Peyer's patch (tissue), 4 donors: ENCODE results near the gene PABPN1L. TPM values are rescaled to one million over a fixed set of nuclear protein-coding genes. Genes with fewer than 3 reads are reported as not detected.

ENCODE experiments used
- DNase-seq, 3 donors: peaks; one replicate each; pipeline ENCODE4 v3.0.0-alpha.2; 2017 to 2019
- H3K27ac ChIP-seq, 4 donors: fragments of 200-600 bp; sonication (generic); one replicate each; pipeline ENCODE4 v1.5.1; 2016 to 2019
- H3K27me3 ChIP-seq, 2 donors: fragments of 200-600 bp; sonication (generic); one replicate each; pipeline ENCODE4 v1.5.1; 2019
- H3K36me3 ChIP-seq, 3 donors: fragments of 200-600 bp; sonication (generic); one replicate each; pipeline ENCODE4 v1.5.1; 2016 to 2019
- H3K4me1 ChIP-seq, 4 donors: fragments of 200-600 bp; sonication (generic); one replicate each; pipeline ENCODE4 v1.5.1; 2016 to 2019
- H3K4me3 ChIP-seq, 4 donors: fragments of 200-600 bp; sonication (generic); 1 replicate in 3 of 4; 2 replicates in 1 of 4; pipeline ENCODE4 v1.5.1; 2016 to 2019; ENCODE audit warnings: mild to moderate bottlenecking in 1 of 4
- H3K9me3 ChIP-seq, 4 donors: fragments of 200-600 bp; sonication (generic); one replicate each; pipeline ENCODE4 v1.5.1; 2016 to 2019; ENCODE audit warnings: mild to moderate bottlenecking in 1 of 4
- POLR2A ChIP-seq, 2 donors: fragments of 450-650 bp; IDR thresholded peaks; one replicate each; pipeline ENCODE4 v1.5.1; 2017; ENCODE audit warnings: antibody characterized with exemption in 2 of 2, mild to moderate bottlenecking in 2 of 2, moderate library complexity in 2 of 2
- total RNA-seq, 4 donors: library from RNA; depleted of rRNA; stranded (reverse); fragments of >200 nt; gene quantifications; one replicate each; pipeline ENCODE4 v1.1.0, GENCODE V29; 2016
- TF ChIP-seq, protein P1 (sequence below), 6 experiments: fragments of 450-650 bp in 4 of 6; fragments of 200-600 bp in 2 of 6; sonication (generic) in 1 of 6; IDR thresholded peaks; one replicate each; pipeline ENCODE4 v1.5.1; 2017 to 2019; ENCODE audit warnings: antibody characterized with exemption in 6 of 6, mild to moderate bottlenecking in 3 of 6, moderate library complexity in 1 of 6

PABPN1L gene
- total RNA-seq, 4 donors from 2014 or later, result not detected

DNA sequence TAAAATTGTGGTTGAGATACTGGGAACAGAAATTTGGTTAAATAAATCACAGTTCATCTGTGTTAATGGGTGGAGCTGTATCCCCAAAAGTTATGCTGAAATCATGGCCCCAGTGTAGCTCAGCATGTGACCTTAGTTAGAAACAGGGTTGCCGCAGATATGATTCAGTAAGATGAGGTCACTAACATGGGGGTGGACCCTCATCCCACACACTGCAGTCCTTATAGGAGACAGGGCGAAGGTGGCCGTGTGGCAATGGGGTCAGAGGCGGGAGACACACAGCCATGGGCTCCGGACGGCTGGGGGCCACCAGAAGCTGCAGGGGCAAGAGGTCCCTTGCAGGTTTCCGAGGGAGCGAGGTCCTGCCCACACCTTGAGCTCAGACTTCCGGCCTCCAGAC is 20.4 kb downstream of the PABPN1L start:
- no peak overlapping the region for H3K27ac ChIP-seq
- H3K4me1 ChIP-seq, result no peaks in the 10 kb centered on the region
- DNase-seq, result no peak
- no peaks in the 10 kb centered on the region for H3K9me3 ChIP-seq
- peaks cover 0 to 1% (median 0%) of the 10 kb centered on the region in 3 donors for H3K36me3 ChIP-seq
- H3K4me3 ChIP-seq, result no peak overlapping the region
- H3K27me3 ChIP-seq, result no peaks in the 10 kb centered on the region
- TF ChIP-seq, protein P1, sequence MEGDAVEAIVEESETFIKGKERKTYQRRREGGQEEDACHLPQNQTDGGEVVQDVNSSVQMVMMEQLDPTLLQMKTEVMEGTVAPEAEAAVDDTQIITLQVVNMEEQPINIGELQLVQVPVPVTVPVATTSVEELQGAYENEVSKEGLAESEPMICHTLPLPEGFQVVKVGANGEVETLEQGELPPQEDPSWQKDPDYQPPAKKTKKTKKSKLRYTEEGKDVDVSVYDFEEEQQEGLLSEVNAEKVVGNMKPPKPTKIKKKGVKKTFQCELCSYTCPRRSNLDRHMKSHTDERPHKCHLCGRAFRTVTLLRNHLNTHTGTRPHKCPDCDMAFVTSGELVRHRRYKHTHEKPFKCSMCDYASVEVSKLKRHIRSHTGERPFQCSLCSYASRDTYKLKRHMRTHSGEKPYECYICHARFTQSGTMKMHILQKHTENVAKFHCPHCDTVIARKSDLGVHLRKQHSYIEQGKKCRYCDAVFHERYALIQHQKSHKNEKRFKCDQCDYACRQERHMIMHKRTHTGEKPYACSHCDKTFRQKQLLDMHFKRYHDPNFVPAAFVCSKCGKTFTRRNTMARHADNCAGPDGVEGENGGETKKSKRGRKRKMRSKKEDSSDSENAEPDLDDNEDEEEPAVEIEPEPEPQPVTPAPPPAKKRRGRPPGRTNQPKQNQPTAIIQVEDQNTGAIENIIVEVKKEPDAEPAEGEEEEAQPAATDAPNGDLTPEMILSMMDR (IDR thresholded peaks at IDR 0.05), result no peak
- no peak for TF ChIP-seq POLR2A (IDR thresholded peaks at IDR 0.05)

DNA sequence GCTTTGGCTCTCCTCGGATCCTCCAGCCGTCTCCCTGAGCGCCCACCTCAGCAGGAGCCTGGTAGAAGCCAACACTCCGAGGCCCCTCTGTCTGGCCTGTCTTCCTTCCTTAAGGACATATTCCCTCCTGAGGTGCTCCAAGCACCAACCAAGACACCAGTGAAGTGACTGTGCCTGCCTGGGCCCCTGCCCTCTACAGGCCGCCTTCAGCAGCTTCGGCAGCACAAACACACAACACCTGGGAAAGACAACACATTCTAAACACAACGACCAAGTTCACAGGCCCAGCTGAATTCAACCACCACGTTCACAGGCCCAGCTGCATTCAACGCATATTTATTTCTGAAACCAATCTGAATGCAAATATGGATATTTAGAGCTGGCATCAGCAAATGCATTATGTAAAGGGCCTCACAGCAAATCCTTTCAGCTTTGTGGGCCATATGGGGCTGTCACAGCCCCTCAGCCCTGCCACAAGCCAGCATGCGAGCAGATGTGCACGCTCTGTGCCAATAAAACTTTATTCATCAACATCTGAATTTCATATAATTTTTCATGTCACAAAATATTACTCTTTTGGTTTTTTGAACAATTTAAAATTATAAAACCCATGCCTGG is 21.9 kb downstream of the PABPN1L start:
- Histone ChIP-seq H3K9me3 (no peaks in the 10 kb centered on the region), H3K27ac (no peak overlapping the region), H3K4me1 (no peaks in the 10 kb centered on the region), H3K27me3 (no peaks in the 10 kb centered on the region), H3K36me3 (peaks cover 0 to 17% (median 0%) of the 10 kb centered on the region in 3 donors), H3K4me3 (no peak overlapping the region)
- TF ChIP-seq POLR2A (IDR thresholded peaks at IDR 0.05), result no peak
- TF ChIP-seq, protein P1 (IDR thresholded peaks at IDR 0.05), result no peak
- no peak for DNase-seq

DNA sequence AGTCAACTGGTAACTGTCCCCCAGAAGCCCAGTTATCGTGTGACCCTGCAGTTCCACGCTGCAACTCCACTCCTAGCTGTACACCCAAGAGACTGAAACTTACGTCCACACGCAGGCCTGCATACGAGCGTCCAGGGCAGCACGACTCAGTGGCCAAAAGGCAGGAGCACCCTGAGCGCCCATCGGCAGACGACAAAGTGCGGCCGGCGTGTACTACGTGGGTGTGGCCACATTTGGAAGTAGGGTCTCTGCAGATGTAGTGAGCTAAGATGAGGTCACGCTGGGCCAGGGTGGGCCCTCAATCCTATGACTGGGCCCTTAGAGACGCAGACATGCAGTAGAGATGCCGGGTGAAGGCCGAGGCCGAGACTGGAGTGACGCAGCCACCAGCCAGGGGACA is 23.2 kb downstream of the PABPN1L start:
- no peak overlapping the region for H3K4me3 ChIP-seq
- H3K4me1 ChIP-seq, result no peaks in the 10 kb centered on the region
- no peak overlapping the region for H3K27ac ChIP-seq
- H3K36me3 ChIP-seq, result peaks cover 0 to 20% (median 0%) of the 10 kb centered on the region in 3 donors
- DNase-seq, result no peak
- TF ChIP-seq, protein P1 (IDR thresholded peaks at IDR 0.05), result no peak
- TF ChIP-seq POLR2A (IDR thresholded peaks at IDR 0.05), result no peak
- no peaks in the 10 kb centered on the region for H3K9me3 ChIP-seq
- H3K27me3 ChIP-seq, result no peaks in the 10 kb centered on the region

DNA sequence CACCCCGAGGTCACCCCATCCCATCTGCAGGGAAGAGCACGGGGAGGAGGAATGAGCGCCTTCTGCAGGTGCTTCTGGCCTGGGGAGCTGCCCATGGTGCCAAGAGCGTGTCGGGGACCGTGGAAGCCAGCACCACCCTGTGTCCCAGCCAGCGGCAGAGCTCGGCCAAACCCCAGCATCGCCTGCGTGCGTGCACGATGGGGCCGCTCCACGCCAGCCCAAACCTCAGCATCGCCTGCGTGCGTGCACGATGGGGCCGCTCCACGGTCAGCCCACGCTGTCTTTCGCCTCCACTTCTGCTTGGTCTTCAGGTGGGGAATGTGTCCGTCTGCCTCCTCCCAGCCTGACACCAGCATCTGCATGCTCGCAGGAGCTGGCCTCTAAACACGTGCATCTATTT is 23.7 kb downstream of the PABPN1L start:
- H3K9me3 ChIP-seq, result no peaks in the 10 kb centered on the region
- TF ChIP-seq, protein P1 (IDR thresholded peaks at IDR 0.05), result no peak
- TF ChIP-seq POLR2A (IDR thresholded peaks at IDR 0.05), result no peak
- no peak overlapping the region for H3K4me3 ChIP-seq
- no peak for DNase-seq
- H3K36me3 ChIP-seq, result peaks cover 0 to 20% (median 0%) of the 10 kb centered on the region in 3 donors
- H3K27ac ChIP-seq, result no peak overlapping the region
- no peaks in the 10 kb centered on the region for H3K4me1 ChIP-seq
- H3K27me3 ChIP-seq, result no peaks in the 10 kb centered on the region

DNA sequence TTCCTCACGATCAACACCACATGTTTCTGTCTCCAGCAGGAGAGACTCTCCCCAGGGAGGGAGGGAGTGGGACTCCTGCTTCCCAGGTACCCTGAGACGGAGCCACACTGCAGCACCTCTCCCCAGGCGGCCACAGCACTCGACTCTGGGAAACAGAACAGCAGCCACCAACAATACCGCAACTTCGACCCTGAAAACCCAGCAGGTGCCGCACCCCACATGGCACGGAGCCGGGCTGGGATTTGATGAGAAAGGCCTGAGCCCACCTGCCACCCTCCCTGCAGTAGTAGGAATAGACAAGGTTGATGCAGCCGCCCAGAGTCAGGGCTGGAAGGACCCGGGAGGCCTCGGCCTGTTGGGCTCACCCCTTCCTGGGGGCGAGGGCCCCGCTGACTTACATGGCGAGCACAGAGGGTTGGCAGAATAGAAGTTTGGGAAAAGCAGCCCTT is 24.1 kb downstream of the PABPN1L start:
- H3K4me1 ChIP-seq, result no peaks in the 10 kb centered on the region
- no peak for DNase-seq
- no peaks in the 10 kb centered on the region for H3K27me3 ChIP-seq
- H3K27ac ChIP-seq, result no peak overlapping the region
- H3K4me3 ChIP-seq, result no peak overlapping the region
- no peaks in the 10 kb centered on the region for H3K9me3 ChIP-seq
- no peak for TF ChIP-seq POLR2A (IDR thresholded peaks at IDR 0.05)
- TF ChIP-seq, protein P1 (IDR thresholded peaks at IDR 0.05), result no peak
- peaks cover 0 to 20% (median 0%) of the 10 kb centered on the region in 3 donors for H3K36me3 ChIP-seq
